Measurements from ENCODE around the gene WNT9B. TPM values are rescaled to one million over a fixed set of nuclear protein-coding genes. Genes with fewer than 3 reads are reported as not detected.

WNT9B gene
- total and polyA plus RNA-seq, 2 experiments from 2014 or later, result 2.4 to 2.6 TPM

GRCh38 chr17:46833840-46834208 lies 17.6 kb upstream of the WNT9B start:
- WGBS (ENCODE audit: low lambda C conversion rate, missing lambda C conversion rate), result 92% methylated on average over 2 of the region's 2 CpGs
- H3K4me3 ChIP-seq, result no peak overlapping the region
- no peaks in the 10 kb centered on the region for H3K9me3 ChIP-seq (ENCODE audit: low read depth)
- H4K20me1 ChIP-seq (ENCODE audit: insufficient read depth, poor library complexity, severe bottlenecking), result no peaks in the 10 kb centered on the region
- DNase-seq (ENCODE audit: low spot score), result no peak
- TF ChIP-seq EZH2 (IDR thresholded peaks at IDR 0.05; ENCODE audit: borderline replicate concordance), result no peak
- no peak for TF ChIP-seq EZH2phosphoT487 (IDR thresholded peaks at IDR 0.05; ENCODE audit: low read depth, severe bottlenecking, unreplicated experiment)
- TF ChIP-seq, protein P1, sequence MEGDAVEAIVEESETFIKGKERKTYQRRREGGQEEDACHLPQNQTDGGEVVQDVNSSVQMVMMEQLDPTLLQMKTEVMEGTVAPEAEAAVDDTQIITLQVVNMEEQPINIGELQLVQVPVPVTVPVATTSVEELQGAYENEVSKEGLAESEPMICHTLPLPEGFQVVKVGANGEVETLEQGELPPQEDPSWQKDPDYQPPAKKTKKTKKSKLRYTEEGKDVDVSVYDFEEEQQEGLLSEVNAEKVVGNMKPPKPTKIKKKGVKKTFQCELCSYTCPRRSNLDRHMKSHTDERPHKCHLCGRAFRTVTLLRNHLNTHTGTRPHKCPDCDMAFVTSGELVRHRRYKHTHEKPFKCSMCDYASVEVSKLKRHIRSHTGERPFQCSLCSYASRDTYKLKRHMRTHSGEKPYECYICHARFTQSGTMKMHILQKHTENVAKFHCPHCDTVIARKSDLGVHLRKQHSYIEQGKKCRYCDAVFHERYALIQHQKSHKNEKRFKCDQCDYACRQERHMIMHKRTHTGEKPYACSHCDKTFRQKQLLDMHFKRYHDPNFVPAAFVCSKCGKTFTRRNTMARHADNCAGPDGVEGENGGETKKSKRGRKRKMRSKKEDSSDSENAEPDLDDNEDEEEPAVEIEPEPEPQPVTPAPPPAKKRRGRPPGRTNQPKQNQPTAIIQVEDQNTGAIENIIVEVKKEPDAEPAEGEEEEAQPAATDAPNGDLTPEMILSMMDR (IDR thresholded peaks at IDR 0.05; ENCODE audit: poor library complexity), result no peak
- H2AFZ ChIP-seq, result no peak overlapping the region
- no peak overlapping the region for H3K27ac ChIP-seq
- no peaks in the 10 kb centered on the region for H3K9me2 ChIP-seq (replicated peaks; ENCODE audit: insufficient read depth)
- H3K4me1 ChIP-seq (ENCODE audit: insufficient read depth), result no peaks in the 10 kb centered on the region
- no peak overlapping the region for H3K4me2 ChIP-seq
- no peaks in the 10 kb centered on the region for H3K27me3 ChIP-seq
- no peaks in the 10 kb centered on the region for H3K36me3 ChIP-seq (replicated peaks; ENCODE audit: insufficient read depth, low read depth)
- H3K79me2 ChIP-seq, result no peaks in the 10 kb centered on the region

GRCh38 chr17:46834846-46835245 lies 16.5 kb upstream of the WNT9B start:
- no peak overlapping the region for H3K4me2 ChIP-seq
- no peaks in the 10 kb centered on the region for H3K27me3 ChIP-seq
- no peak overlapping the region for H3K4me3 ChIP-seq
- TF ChIP-seq, protein P1 (IDR thresholded peaks at IDR 0.05; ENCODE audit: poor library complexity), result no peak
- TF ChIP-seq EZH2 (IDR thresholded peaks at IDR 0.05; ENCODE audit: borderline replicate concordance) (no peak), EZH2phosphoT487 (IDR thresholded peaks at IDR 0.05; ENCODE audit: low read depth, severe bottlenecking, unreplicated experiment) (no peak)
- no peak overlapping the region for H3K27ac ChIP-seq
- H3K4me1 ChIP-seq (ENCODE audit: insufficient read depth), result no peaks in the 10 kb centered on the region
- no peaks in the 10 kb centered on the region for H3K79me2 ChIP-seq
- WGBS (ENCODE audit: low lambda C conversion rate, missing lambda C conversion rate), result 96% methylated on average over 3 of the region's 3 CpGs
- no peaks in the 10 kb centered on the region for H3K36me3 ChIP-seq (replicated peaks; ENCODE audit: insufficient read depth, low read depth)
- no peak overlapping the region for H2AFZ ChIP-seq
- no peaks in the 10 kb centered on the region for H3K9me2 ChIP-seq (replicated peaks; ENCODE audit: insufficient read depth)
- no peaks in the 10 kb centered on the region for H3K9me3 ChIP-seq (ENCODE audit: low read depth)
- no peaks in the 10 kb centered on the region for H4K20me1 ChIP-seq (ENCODE audit: insufficient read depth, poor library complexity, severe bottlenecking)
- no peak for DNase-seq (ENCODE audit: low spot score)

GRCh38 chr17:46836500-46836899 lies 14.9 kb upstream of the WNT9B start:
- no peaks in the 10 kb centered on the region for H3K79me2 ChIP-seq
- no peak for TF ChIP-seq EZH2 (IDR thresholded peaks at IDR 0.05; ENCODE audit: borderline replicate concordance)
- H3K9me3 ChIP-seq (ENCODE audit: low read depth), result no peaks in the 10 kb centered on the region
- no peak for DNase-seq (ENCODE audit: low spot score)
- H3K9me2 ChIP-seq (replicated peaks; ENCODE audit: insufficient read depth), result no peaks in the 10 kb centered on the region
- H3K36me3 ChIP-seq (replicated peaks; ENCODE audit: insufficient read depth, low read depth), result no peaks in the 10 kb centered on the region
- H3K27ac ChIP-seq, result no peak overlapping the region
- H3K4me1 ChIP-seq (ENCODE audit: insufficient read depth), result no peaks in the 10 kb centered on the region
- no peak overlapping the region for H3K4me3 ChIP-seq
- no peak overlapping the region for H3K4me2 ChIP-seq
- H3K27me3 ChIP-seq, result peaks cover 8% of the 10 kb centered on the region
- WGBS (ENCODE audit: low lambda C conversion rate, missing lambda C conversion rate), result 79% methylated on average over 2 of the region's 2 CpGs
- H4K20me1 ChIP-seq (ENCODE audit: insufficient read depth, poor library complexity, severe bottlenecking), result no peaks in the 10 kb centered on the region
- H2AFZ ChIP-seq, result no peak overlapping the region

DNA sequence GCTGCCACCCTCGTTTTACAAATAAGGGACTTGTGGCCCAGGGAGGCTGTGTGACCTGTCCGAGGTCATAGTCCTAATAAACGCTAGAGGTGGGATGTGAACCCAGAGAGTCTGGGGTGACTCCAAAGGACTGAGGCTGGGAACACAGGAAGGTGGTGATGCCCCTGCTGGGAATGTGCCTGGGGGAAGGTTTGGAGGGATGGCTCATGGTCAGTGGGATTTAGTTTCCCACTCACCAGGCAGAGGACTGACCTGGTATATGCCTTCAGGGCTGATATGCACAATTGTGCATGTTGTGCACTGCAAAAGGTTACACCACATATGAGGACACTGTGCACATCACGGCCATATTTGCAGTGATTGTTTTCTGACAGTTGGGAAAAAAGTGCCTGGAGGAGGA lies 13.9 kb upstream of the WNT9B start:
- Histone ChIP-seq H3K4me2 (no peak overlapping the region), H3K9me3 (ENCODE audit: low read depth) (no peaks in the 10 kb centered on the region), H3K4me1 (ENCODE audit: insufficient read depth) (no peaks in the 10 kb centered on the region), H4K20me1 (ENCODE audit: insufficient read depth, poor library complexity, severe bottlenecking) (no peaks in the 10 kb centered on the region), H3K27ac (no peak overlapping the region), H3K4me3 (no peak overlapping the region), H3K27me3 (peaks cover 14% of the 10 kb centered on the region), H2AFZ (no peak overlapping the region), H3K9me2 (replicated peaks; ENCODE audit: insufficient read depth) (no peaks in the 10 kb centered on the region), H3K36me3 (replicated peaks; ENCODE audit: insufficient read depth, low read depth) (no peaks in the 10 kb centered on the region), H3K79me2 (no peaks in the 10 kb centered on the region)
- TF ChIP-seq, protein P1 (IDR thresholded peaks at IDR 0.05; ENCODE audit: poor library complexity), result no peak
- TF ChIP-seq EZH2 (IDR thresholded peaks at IDR 0.05; ENCODE audit: borderline replicate concordance), result no peak
- no peak for TF ChIP-seq EZH2phosphoT487 (IDR thresholded peaks at IDR 0.05; ENCODE audit: low read depth, severe bottlenecking, unreplicated experiment)
- WGBS (ENCODE audit: low lambda C conversion rate, missing lambda C conversion rate), result 55% methylated on average over 3 of the region's 4 CpGs
- no peak for DNase-seq (ENCODE audit: low spot score)

All from hepatocyte (in vitro differentiated cells).